ENCODE results near the gene CHST4. TPM values are rescaled to one million over a fixed set of nuclear protein-coding genes. Genes with fewer than 3 reads are reported as not detected.

Gene CHST4
- total and polyA plus RNA-seq, 9 of the 15 experiments (the other 6 are each of a cell fraction or from before 2014, with no cell fraction given), result 0.07 TPM; not detected in 8

- TF ChIP-seq BCLAF1 (IDR thresholded peaks at IDR 0.05; ENCODE audit: borderline replicate concordance in 1 of 2, control insufficient read depth in 1 of 2, low read depth in 2 of 2, low read length in 1 of 2) (no peak), DPF2 (IDR thresholded peaks at IDR 0.05) (0 out of 2 replicates have a peak, but pooled peaks have one; percentile 41), MEF2D (tag; conservative IDR thresholded peaks at IDR 0.05; ENCODE audit: low read depth) (no peak), MGA (IDR thresholded peaks at IDR 0.05) (peak; percentile 26; the same call in 1 of the 2 replicates), ZNF324 (CRISPR knock-in tag; IDR thresholded peaks at IDR 0.05) (no peak), NEUROD1 (IDR thresholded peaks at IDR 0.05; ENCODE audit: borderline replicate concordance, low read depth, low read length, partially characterized antibody) (no peak), SIX5 (IDR thresholded peaks at IDR 0.05; ENCODE audit: borderline replicate concordance in 1 of 2, insufficient read depth in 1 of 2, low read depth in 1 of 2, low read length in 2 of 2) (no peak), MXI1 (IDR thresholded peaks at IDR 0.05; ENCODE audit: low read depth, low read length) (no peak), HOMEZ (CRISPR knock-in tag; IDR thresholded peaks at IDR 0.05) (no peak)
These were observed 42.0 kb upstream of the CHST4 start (continued) for GRCh38 chr16:71484006-71484893.

All from K562 (cell line).